HG02852 (cell line): ENCODE measurements around the gene GALNS.
"Not testable (repeated sequence)": the region's sequence is repeated elsewhere in the genome, so short reads cannot be mapped to it uniquely, and the experiment has no call there.

Source experiments
- ATAC-seq: cut with Tn5 transposase; IDR thresholded peaks from one replicate; pipeline ENCODE4 v1.9.1; 2021; ENCODE audit warnings: mild to moderate bottlenecking, moderate library complexity; ENCODE audit not compliant: unreplicated experiment

GALNS gene

GRCh38 chr16:88839745-88840599 lies 16.8 kb downstream of the GALNS start:
- no peak for ATAC-seq

- no peak for ATAC-seq
Measured at GRCh38 chr16:88839026-88839529, 17.7 kb downstream of the GALNS start.

- no peak for ATAC-seq
Measured at GRCh38 chr16:88838566-88838965, 18.2 kb downstream of the GALNS start.

GRCh38 chr16:88837806-88838205 lies 18.9 kb downstream of the GALNS start:
- no peak for ATAC-seq

GRCh38 chr16:88836791-88837190 lies 20.0 kb downstream of the GALNS start:
- ATAC-seq = no peak

- no peak for ATAC-seq
Measured at GRCh38 chr16:88835818-88836217, 20.9 kb downstream of the GALNS start.

- no peak for ATAC-seq
Measured at GRCh38 chr16:88835383-88835782, 21.4 kb downstream of the GALNS start.

- ATAC-seq = no peak
Measured at GRCh38 chr16:88834670-88835069, 22.1 kb downstream of the GALNS start.

- ATAC-seq = no peak
Measured at GRCh38 chr16:88833086-88833485, 23.7 kb downstream of the GALNS start.

- ATAC-seq = no peak
Measured at GRCh38 chr16:88831838-88832237, 24.9 kb downstream of the GALNS start.

- no peak for ATAC-seq
Measured at GRCh38 chr16:88830783-88831182, 26.0 kb downstream of the GALNS start.

GRCh38 chr16:88830258-88830657 lies 26.5 kb downstream of the GALNS start:
- ATAC-seq = no peak

GRCh38 chr16:88828711-88829110 lies 28.0 kb downstream of the GALNS start:
- no peak for ATAC-seq

GRCh38 chr16:88827727-88828126 lies 29.0 kb downstream of the GALNS start:
- ATAC-seq = no peak

GRCh38 chr16:88826070-88826840 lies 30.5 kb downstream of the GALNS start:
- ATAC-seq = no peak

GRCh38 chr16:88825146-88825545 lies 31.6 kb downstream of the GALNS start:
- no peak for ATAC-seq

- no peak for ATAC-seq
Measured at GRCh38 chr16:88824256-88825077, 32.3 kb downstream of the GALNS start.

- not testable (repeated sequence) for ATAC-seq
Measured at GRCh38 chr16:88823646-88824045, 33.1 kb downstream of the GALNS start.

- no peak for ATAC-seq
Measured at GRCh38 chr16:88822281-88823040, 34.3 kb downstream of the GALNS start.

GRCh38 chr16:88821168-88821850 lies 35.4 kb downstream of the GALNS start:
- no peak for ATAC-seq
